ENCODE results near the gene PARP14. TPM values are rescaled to one million over a fixed set of nuclear protein-coding genes. Genes with fewer than 3 reads are reported as not detected.
A peak's percentile ranks its signal among the peaks of the same experiment; 100 is the strongest.

Gene PARP14
- total RNA-seq, 1 experiment from 2014 or later = 18.7 TPM

DNA sequence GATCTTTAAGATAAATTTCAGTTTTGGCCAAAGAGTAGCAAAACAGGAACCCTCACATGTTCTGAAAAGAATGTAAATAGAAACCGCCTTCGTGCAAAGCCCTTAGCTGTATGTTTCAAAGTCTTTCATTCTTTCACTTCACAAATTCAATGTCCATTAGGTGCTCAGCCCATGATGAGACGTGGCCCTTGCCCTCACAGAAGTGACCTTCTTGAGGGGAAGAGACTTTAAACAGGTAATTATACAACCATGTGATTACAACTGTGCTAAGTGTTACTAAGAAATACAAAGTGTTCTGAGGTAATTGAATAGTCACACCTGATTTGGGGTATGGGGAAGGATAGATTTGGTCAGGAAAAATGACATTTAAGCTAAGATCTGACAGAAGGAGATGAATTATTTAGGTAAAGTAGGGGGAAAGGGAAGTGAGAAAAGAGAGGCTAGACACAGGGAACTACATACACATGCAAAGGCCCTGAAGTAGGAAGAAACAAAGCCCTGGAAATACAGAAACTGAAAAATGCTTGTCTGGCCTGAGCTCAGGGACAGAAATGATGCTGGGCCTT, 93.4 kb downstream of the PARP14 start:
- DNase-seq = peak; percentile 69
- Histone ChIP-seq H3K9me2 (replicated peaks; ENCODE audit: insufficient read depth, low read length) (no peaks in the 10 kb centered on the region), H3K27me3 (ENCODE audit: low read length) (no peaks in the 10 kb centered on the region), H2AFZ (ENCODE audit: low read length) (no peak overlapping the region), H3K4me3 (ENCODE audit: low read length) (no peak overlapping the region), H3K9ac (ENCODE audit: low read length) (peak overlapping the region; percentile 40; the same call in 1 of the 2 replicates), H4K20me1 (ENCODE audit: insufficient read depth, low read depth, low read length) (no peaks in the 10 kb centered on the region), H3K79me2 (ENCODE audit: low read length) (peaks cover 15% of the 10 kb centered on the region; the same call in 1 of the 2 replicates), H3K4me2 (ENCODE audit: low read depth, low read length, poor library complexity, severe bottlenecking) (peak overlapping the region; percentile 42), H3K27ac (ENCODE audit: low read length) (peak overlapping the region; percentile 76), H3K4me1 (ENCODE audit: low read length) (peaks cover 22% of the 10 kb centered on the region), H3K36me3 (ENCODE audit: insufficient read depth, low read length) (peaks cover 4% of the 10 kb centered on the region; the same call in 1 of the 2 replicates), H3K9me3 (ENCODE audit: low read length) (no peaks in the 10 kb centered on the region)

DNA sequence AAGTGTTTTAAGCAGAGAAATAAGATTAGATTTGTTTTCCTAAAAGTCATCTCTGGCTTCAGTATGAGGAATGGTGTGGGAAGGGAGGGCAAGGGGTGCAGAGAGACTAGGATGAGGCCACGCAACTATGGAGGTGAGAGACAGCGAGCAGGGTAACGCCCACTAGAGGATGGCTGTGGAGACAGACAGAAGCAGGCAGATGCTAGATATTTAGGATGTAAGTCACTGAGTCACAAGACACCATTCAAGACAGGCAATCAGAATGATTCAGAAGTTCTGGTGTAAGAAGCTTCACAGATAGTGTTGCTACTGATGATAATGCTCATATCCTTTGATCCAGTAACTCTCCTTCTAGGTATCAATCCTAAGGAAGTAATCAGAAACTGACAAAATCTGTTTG, 93.9 kb downstream of the PARP14 start:
- Histone ChIP-seq H3K27me3 (ENCODE audit: low read length) (no peaks in the 10 kb centered on the region), H3K9me2 (replicated peaks; ENCODE audit: insufficient read depth, low read length) (no peaks in the 10 kb centered on the region), H3K9ac (ENCODE audit: low read length) (peak overlapping the region; percentile 40; the same call in 1 of the 2 replicates), H3K4me1 (ENCODE audit: low read length) (peaks cover 22% of the 10 kb centered on the region), H2AFZ (ENCODE audit: low read length) (no peak overlapping the region), H3K4me2 (ENCODE audit: low read depth, low read length, poor library complexity, severe bottlenecking) (peak overlapping the region; percentile 42), H3K36me3 (ENCODE audit: insufficient read depth, low read length) (peaks cover 4% of the 10 kb centered on the region; the same call in 1 of the 2 replicates), H4K20me1 (ENCODE audit: insufficient read depth, low read depth, low read length) (no peaks in the 10 kb centered on the region), H3K27ac (ENCODE audit: low read length) (peak overlapping the region; percentile 76), H3K4me3 (ENCODE audit: low read length) (no peak overlapping the region), H3K79me2 (ENCODE audit: low read length) (peaks cover 15% of the 10 kb centered on the region; the same call in 1 of the 2 replicates), H3K9me3 (ENCODE audit: low read length) (no peaks in the 10 kb centered on the region)
- DNase-seq = no peak

DNA sequence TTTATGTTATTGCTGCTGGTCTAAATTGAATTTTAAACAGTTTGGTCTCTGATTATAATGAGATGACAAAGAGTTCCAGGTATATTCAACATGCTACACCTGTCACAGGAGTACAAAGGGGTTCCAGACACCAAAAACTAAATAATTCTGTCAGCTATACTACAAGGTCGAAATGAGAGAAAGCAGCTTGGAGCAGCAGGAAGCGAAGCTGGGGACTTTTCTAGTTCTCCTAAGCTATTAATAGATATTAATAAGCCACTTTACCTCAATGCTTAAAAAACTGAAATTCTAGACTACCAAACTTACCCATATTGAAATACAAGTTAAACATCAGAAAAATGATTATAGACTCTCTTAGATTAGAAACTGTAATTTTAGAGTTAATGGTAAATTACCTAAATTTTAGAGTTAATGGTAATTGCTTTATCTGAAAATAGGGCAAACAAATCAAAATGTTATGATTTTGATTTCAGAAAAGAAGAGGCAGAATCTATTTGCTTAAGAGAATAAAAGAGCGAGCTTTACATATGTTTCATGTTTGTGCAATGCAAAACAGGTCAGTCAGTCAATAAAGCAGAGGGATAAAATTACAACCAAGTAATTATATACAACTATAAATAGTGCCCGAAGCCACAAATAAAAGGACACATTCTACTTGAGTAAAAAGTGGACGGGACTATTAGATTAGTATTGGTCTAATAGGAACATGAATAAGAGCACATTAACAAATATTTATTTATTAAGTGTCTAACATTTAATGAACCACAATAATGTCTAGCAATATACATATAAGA, 96.2 kb downstream of the PARP14 start:
- Histone ChIP-seq H3K4me2 (ENCODE audit: low read depth, low read length, poor library complexity, severe bottlenecking) (no peak overlapping the region), H3K36me3 (ENCODE audit: insufficient read depth, low read length) (peaks cover 4% of the 10 kb centered on the region; the same call in 1 of the 2 replicates), H3K9ac (ENCODE audit: low read length) (no peak overlapping the region), H3K27ac (ENCODE audit: low read length) (no peak overlapping the region), H3K79me2 (ENCODE audit: low read length) (peaks cover 19% of the 10 kb centered on the region; the same call in 1 of the 2 replicates), H3K9me2 (replicated peaks; ENCODE audit: insufficient read depth, low read length) (no peaks in the 10 kb centered on the region), H3K4me3 (ENCODE audit: low read length) (no peak overlapping the region), H3K9me3 (ENCODE audit: low read length) (no peaks in the 10 kb centered on the region), H3K4me1 (ENCODE audit: low read length) (peaks cover 18% of the 10 kb centered on the region), H4K20me1 (ENCODE audit: insufficient read depth, low read depth, low read length) (no peaks in the 10 kb centered on the region), H2AFZ (ENCODE audit: low read length) (no peak overlapping the region), H3K27me3 (ENCODE audit: low read length) (no peaks in the 10 kb centered on the region)
- no peak for DNase-seq

DNA sequence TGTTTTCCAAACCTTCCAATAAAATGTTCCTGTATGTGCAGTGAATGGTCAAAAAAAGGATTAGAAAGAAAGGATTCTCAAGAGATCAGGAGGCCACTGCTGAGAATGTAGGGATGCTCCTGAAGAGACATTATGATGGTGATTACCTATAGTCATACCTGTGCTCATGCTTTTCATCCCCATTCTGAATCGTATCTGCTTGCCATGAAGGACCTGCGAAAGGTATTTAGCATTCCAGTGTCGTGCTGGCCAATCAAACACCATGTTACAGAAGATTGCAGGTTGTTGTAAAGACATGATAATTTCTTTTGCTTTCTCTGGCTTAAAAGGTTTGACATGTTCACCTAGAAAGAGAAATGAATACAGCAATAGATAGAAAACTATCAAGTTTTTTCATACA, 96.9 kb downstream of the PARP14 start:
- no peak overlapping the region for H2AFZ ChIP-seq (ENCODE audit: low read length)
- no peaks in the 10 kb centered on the region for H3K9me3 ChIP-seq (ENCODE audit: low read length)
- H3K4me2 ChIP-seq (ENCODE audit: low read depth, low read length, poor library complexity, severe bottlenecking) = no peak overlapping the region
- no peak overlapping the region for H3K4me3 ChIP-seq (ENCODE audit: low read length)
- H3K4me1 ChIP-seq (ENCODE audit: low read length) = peaks cover 17% of the 10 kb centered on the region
- peaks cover 4% of the 10 kb centered on the region; the same call in 1 of the 2 replicates for H3K36me3 ChIP-seq (ENCODE audit: insufficient read depth, low read length)
- no peak overlapping the region for H3K27ac ChIP-seq (ENCODE audit: low read length)
- peaks cover 24% of the 10 kb centered on the region; the same call in 1 of the 2 replicates for H3K79me2 ChIP-seq (ENCODE audit: low read length)
- no peaks in the 10 kb centered on the region for H3K27me3 ChIP-seq (ENCODE audit: low read length)
- H4K20me1 ChIP-seq (ENCODE audit: insufficient read depth, low read depth, low read length) = no peaks in the 10 kb centered on the region
- H3K9ac ChIP-seq (ENCODE audit: low read length) = no peak overlapping the region
- no peak for DNase-seq
- no peaks in the 10 kb centered on the region for H3K9me2 ChIP-seq (replicated peaks; ENCODE audit: insufficient read depth, low read length)

Other genes starting within 250 kb of the PARP14 start
- gene KPNA1, start 165.9 kb upstream of the PARP14 start, total RNA-seq (2014; rRNA removed; shearing (Covaris generic); ENCODE audit: low replicate concordance) = 33.3 and 67.1 TPM in 2 replicates
- gene PARP9, start 116.5 kb upstream of the PARP14 start, total RNA-seq (2014; rRNA removed; shearing (Covaris generic); ENCODE audit: low replicate concordance) = 19.8 and 24.4 TPM in 2 replicates
- 38.7 and 55.8 TPM in 2 replicates for gene DTX3L, start 116.5 kb upstream of the PARP14 start, total RNA-seq (2014; rRNA removed; shearing (Covaris generic); ENCODE audit: low replicate concordance)
- 27.7 and 54.3 TPM in 2 replicates for gene PARP15, start 103.2 kb upstream of the PARP14 start, total RNA-seq (2014; rRNA removed; shearing (Covaris generic); ENCODE audit: low replicate concordance)
- 16.4 and 28.2 TPM in 2 replicates for gene HSPBAP1, start 113.0 kb downstream of the PARP14 start, total RNA-seq (2014; rRNA removed; shearing (Covaris generic); ENCODE audit: low replicate concordance)
- 6.3 and 6.4 TPM in 2 replicates for gene SLC49A4, start 114.2 kb downstream of the PARP14 start, total RNA-seq (2014; rRNA removed; shearing (Covaris generic); ENCODE audit: low replicate concordance)

Measured in Karpas-422 (cell line).